HCT116 (cell line): Measurements from ENCODE around the gene PLAAT3. TPM values are rescaled to one million over a fixed set of nuclear protein-coding genes. Genes with fewer than 3 reads are reported as not detected.

Source experiments
- ATAC-seq: fragments of 200-7000 bp; cut with Tn5 transposase; 2 replicates; pipeline ENCODE4 v1.9.1; 2020; ENCODE audit warnings: mild to moderate bottlenecking, moderate library complexity
- BruUV-seq: library from RNA; stranded (reverse); fragments of 400-500 nt; replicated peaks from 2 replicates; lab custom pipeline; 2021; lab: Mats Ljungman, UMichigan
- CTCF ChIA-PET: fragments of 300-600 bp; sonication (Branson Sonifier 250); formaldehyde crosslinking; loops from one replicate; lab custom pipeline; 2021; ENCODE audit warnings: antibody characterized with exemption; lab: Charles Lee
- POLR2A ChIA-PET: fragments of 300-600, 350-600 bp; sonication (Branson Sonifier 250); formaldehyde crosslinking; loops from one replicate; lab custom pipeline; 2021; ENCODE audit warnings: antibody characterized with exemption; lab: Charles Lee
- RAD21 ChIA-PET, 2 experiments: fragments of 300-600 bp; sonication (Branson Sonifier 250); formaldehyde crosslinking; loops; one replicate each; lab custom pipeline; 2023; ENCODE audit warnings: low total read pairs in 2 of 2; ENCODE audit not compliant: uncharacterized antibody in 2 of 2, unreplicated experiment in 2 of 2, low non-redundant PET in 1 of 2; lab: Charles Lee
- DNase-seq: peaks from one replicate; pipeline ENCODE4 v3.0.0-alpha.2; 2010; ENCODE audit warnings: low read depth, low spot score
- H2AFZ ChIP-seq: fragments of 200-600 bp; shearing (Covaris generic), sonication (generic); 2 replicates; pipeline ENCODE4 v1.6.1; 2017; ENCODE audit warnings: low read depth, mixed run types, mixed read lengths, antibody characterized with exemption, low read length; ENCODE audit not compliant: poor library complexity, severe bottlenecking
- H3K27ac ChIP-seq: 2 replicates; pipeline ENCODE4 v1.5.1; 2012; ENCODE audit warnings: low read depth, low read length
- H3K27me3 ChIP-seq: fragments of 200-600 bp; sonication (generic); 2 replicates; pipeline ENCODE4 v1.6.1; 2016; ENCODE audit warnings: mixed run types, low read length, mixed read lengths; ENCODE audit not compliant: insufficient read depth
- H3K36me3 ChIP-seq, 2 experiments: fragments of 200-500 bp in 1 of 2; fragments of 200-600 bp in 1 of 2; sonication (Bioruptor generic) in 1 of 2; sonication (generic) in 1 of 2; 2 replicates each; pipeline versions ENCODE4 v1.5.1 to v1.6.1; 2014 to 2016; ENCODE audit warnings: low read length in 2 of 2, inconsistent platforms in 1 of 2, mixed read lengths in 1 of 2, mixed run types in 1 of 2; ENCODE audit not compliant: insufficient read depth in 2 of 2, control insufficient read depth in 1 of 2
- H3K4me1 ChIP-seq, 2 experiments: fragments of 200-600 bp in 1 of 2; sonication (generic) in 1 of 2; 2 replicates each; pipeline versions ENCODE4 v1.5.1 to v1.6.1; 2012 to 2017; ENCODE audit warnings: low read length in 2 of 2, inconsistent platforms in 1 of 2, mild to moderate bottlenecking in 1 of 2, mixed read lengths in 1 of 2, mixed run types in 1 of 2, moderate library complexity in 1 of 2; ENCODE audit not compliant: insufficient read depth in 2 of 2, control insufficient read depth in 1 of 2
- H3K4me2 ChIP-seq: fragments of 200-600 bp; sonication (generic); 2 replicates; pipeline ENCODE4 v1.6.1; 2017; ENCODE audit warnings: mixed run types, low read length, mixed read lengths
- H3K4me3 ChIP-seq, 2 experiments: fragments of 200-600 bp in 1 of 2; sonication (generic) in 1 of 2; replicated peaks in 1 of 2; 2 replicates each; pipeline ENCODE4 v1.5.1; 2011 to 2016; ENCODE audit warnings: low read length in 2 of 2, control low read depth in 1 of 2, low read depth in 1 of 2, mild to moderate bottlenecking in 1 of 2, mixed read lengths in 1 of 2, mixed run types in 1 of 2
- H3K79me2 ChIP-seq: fragments of 200-600 bp; sonication (generic); 2 replicates; pipeline ENCODE4 v1.6.1; 2017; ENCODE audit warnings: mild to moderate bottlenecking, mixed run types, low read length, moderate library complexity, mixed read lengths; ENCODE audit not compliant: insufficient read depth
- H3K9ac ChIP-seq: fragments of 200-600 bp; sonication (generic); 2 replicates; pipeline ENCODE4 v1.6.1; 2016; ENCODE audit warnings: low read length, mixed read lengths
- H3K9me2 ChIP-seq: fragments of 200-600 bp; sonication (generic), shearing (Covaris generic); 2 replicates; pipeline ENCODE4 v1.6.1; 2017; ENCODE audit warnings: mixed run types, mild to moderate bottlenecking, moderate library complexity; ENCODE audit not compliant: insufficient read depth
- H3K9me3 ChIP-seq, 2 experiments: fragments of 200-500 bp in 1 of 2; fragments of 200-600 bp in 1 of 2; sonication (Bioruptor generic) in 1 of 2; sonication (generic) in 1 of 2; 2 replicates each; pipeline ENCODE4 v1.6.1; 2014 to 2017; ENCODE audit warnings: low read length in 2 of 2, mixed read lengths in 2 of 2, inconsistent platforms in 1 of 2, low read depth in 1 of 2, mild to moderate bottlenecking in 1 of 2, mixed run types in 1 of 2, moderate library complexity in 1 of 2; ENCODE audit not compliant: control insufficient read depth in 1 of 2, insufficient read depth in 1 of 2
- H4K20me1 ChIP-seq: fragments of 200-600 bp; sonication (generic), shearing (Covaris generic); 2 replicates; pipeline ENCODE4 v1.6.1; 2017; ENCODE audit warnings: mixed run types, mild to moderate bottlenecking, moderate library complexity; ENCODE audit not compliant: insufficient read depth
- CBX3 ChIP-seq: IDR thresholded peaks from 2 replicates; pipeline ENCODE4 v1.6.1; 2012; ENCODE audit warnings: low read depth
- CEBPB ChIP-seq: IDR thresholded peaks from 2 replicates; pipeline ENCODE4 v1.6.1; 2012; ENCODE audit warnings: low read depth
- EGR1 ChIP-seq: IDR thresholded peaks from 2 replicates; pipeline ENCODE4 v1.6.1; 2012; ENCODE audit warnings: low read depth
- ELF1 ChIP-seq: IDR thresholded peaks from 2 replicates; pipeline ENCODE4 v1.6.1; 2012; ENCODE audit warnings: low read depth, borderline replicate concordance
- EZH2 ChIP-seq: fragments of 200-600 bp; sonication (generic); IDR thresholded peaks from 2 replicates; pipeline ENCODE4 v1.6.1; 2017; ENCODE audit warnings: antibody characterized with exemption, mixed run types
- EZH2phosphoT487 ChIP-seq: fragments of 200-600 bp; IDR thresholded peaks from 2 replicates; pipeline ENCODE4 v1.6.1; 2018; ENCODE audit warnings: antibody characterized with exemption, borderline replicate concordance
- FOSL1 ChIP-seq: IDR thresholded peaks from 2 replicates; pipeline ENCODE4 v1.6.1; 2012; ENCODE audit warnings: low read depth
- JUND ChIP-seq: IDR thresholded peaks from 2 replicates; pipeline ENCODE4 v1.6.1; 2012
- MAX ChIP-seq: IDR thresholded peaks from 2 replicates; pipeline ENCODE4 v1.6.1; 2012
- POLR2A ChIP-seq: IDR thresholded peaks from 2 replicates; pipeline ENCODE4 v1.7.0; 2011; ENCODE audit warnings: borderline replicate concordance; ENCODE audit not compliant: insufficient read depth, insufficient read length; ENCODE audit errors: extremely low read depth
- POLR2AphosphoS5 ChIP-seq: IDR thresholded peaks from 2 replicates; pipeline ENCODE4 v1.6.1; 2011; ENCODE audit warnings: mild to moderate bottlenecking, low read depth, low read length, moderate library complexity
- RAD21 ChIP-seq: IDR thresholded peaks from 2 replicates; pipeline ENCODE4 v1.6.1; 2012; ENCODE audit warnings: low read depth, mild to moderate bottlenecking
- SRF ChIP-seq: IDR thresholded peaks from 2 replicates; pipeline ENCODE4 v1.6.1; 2012; ENCODE audit warnings: low read depth
- TCF7L2 ChIP-seq: IDR thresholded peaks from 2 replicates; pipeline ENCODE4 v1.7.0; 2011; ENCODE audit warnings: borderline replicate concordance, inconsistent platforms; ENCODE audit not compliant: insufficient read depth, insufficient read length; ENCODE audit errors: extremely low read depth
- YY1 ChIP-seq: IDR thresholded peaks from 2 replicates; pipeline ENCODE4 v1.6.1; 2011; ENCODE audit warnings: low read length, low read depth, moderate library complexity, mild to moderate bottlenecking; ENCODE audit not compliant: insufficient replicate concordance; ENCODE audit errors: extremely low read depth
- ZBTB33 ChIP-seq: IDR thresholded peaks from 2 replicates; pipeline ENCODE4 v1.6.1; 2011; ENCODE audit warnings: mild to moderate bottlenecking, low read length, moderate library complexity; ENCODE audit not compliant: insufficient replicate concordance; ENCODE audit errors: extremely low read depth
- ZFX ChIP-seq: fragments of 450-650 bp; IDR thresholded peaks from 2 replicates; pipeline ENCODE4 v1.6.1; 2017
- intact Hi-C: fragments of 100-400 bp; cut with micrococcal nuclease; formaldehyde crosslinking; loops from 2 replicates; pipeline ENCODE4 v1.10.0; 2022
- total RNA-seq: library from RNA; stranded (reverse); gene quantifications from one replicate; pipeline ENCODE4 v1.2.1, GENCODE V29; 2021; ENCODE audit not compliant: unreplicated experiment

PLAAT3 gene
- total RNA-seq, 1 experiment from 2014 or later: 31.1 TPM

DNA sequence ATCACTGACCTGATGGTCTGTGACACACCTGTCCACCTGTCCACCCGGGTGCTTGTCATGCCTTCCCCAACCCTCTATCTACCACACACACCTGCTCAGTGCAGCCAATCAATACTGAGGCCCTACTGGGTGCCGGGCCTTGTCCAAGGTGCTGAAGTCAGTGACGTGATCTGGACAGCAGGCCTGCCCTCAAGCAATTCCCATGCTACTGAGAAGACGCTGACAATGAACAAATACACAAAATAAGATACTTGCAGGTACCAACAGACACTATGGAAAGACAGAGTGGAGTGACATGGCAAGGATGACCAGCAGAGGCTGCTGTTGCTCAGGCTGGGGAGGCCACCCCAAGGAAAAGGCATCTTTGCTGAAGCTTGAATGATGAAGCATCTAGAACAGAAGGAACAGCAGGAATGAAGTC lies 21.2 kb downstream of the PLAAT3 start (continued):
- no peak for TF ChIP-seq ZBTB33
- TF ChIP-seq JUND: no peak
- no peak for TF ChIP-seq MAX
- TF ChIP-seq YY1: no peak
- TF ChIP-seq TCF7L2: no peak
- no peak for TF ChIP-seq POLR2A
- TF ChIP-seq ZFX: no peak
- TF ChIP-seq EZH2: no peak
- TF ChIP-seq CBX3: no peak
- no peak for TF ChIP-seq ELF1
- TF ChIP-seq, all 23 proteins: peak for 3

- Histone ChIP-seq H3K27ac (no peak overlapping the region), H3K79me2 (no peaks in the 10 kb centered on the region), H2AFZ (no peak overlapping the region), H3K9me2 (no peaks in the 10 kb centered on the region), H3K4me2 (no peak overlapping the region), H3K27me3 (no peaks in the 10 kb centered on the region), H3K36me3 (0 out of 4 replicates have a peak, but pooled peaks cover 0 to 4% of the 10 kb centered on the region in 2 experiments), H4K20me1 (no peaks in the 10 kb centered on the region), H3K9ac (no peak overlapping the region), H3K4me1 (no peaks in the 10 kb centered on the region), H3K4me3 (no peak overlapping the region), H3K9me3 (no peaks in the 10 kb centered on the region)
- TF ChIP-seq EGR1 (no peak), SRF (no peak), POLR2AphosphoS5 (no peak), EZH2phosphoT487 (no peak), ELF1 (no peak), FOSL1 (no peak), POLR2A (no peak), CEBPB (no peak), YY1 (no peak), MAX (no peak), RAD21 (no peak)
- DNase-seq (no peak), ATAC-seq (no peak)
- ChIA-PET RAD21 (interaction anchor here in 1 of 2 experiments (0.6 kb wide), 1 partner anchor 580 kb away, joined by 3 read pairs; no protein-coding TSS in a partner anchor), CTCF (interaction anchor here (1.4 kb wide), 1 partner anchor 16 kb away, joined by 4 read pairs; no protein-coding TSS in a partner anchor), POLR2A (no interaction called here)
- intact Hi-C loops: no loop called here
- BruUV-seq: no TSS peak
Observed at GRCh38 chr11:63590024-63590788, 24.0 kb downstream of the PLAAT3 start.
